Fibroblast of mammary gland (primary cell): ENCODE data around the gene DYSF.

Experiments
- DNase-seq: peaks from one replicate; pipeline ENCODE4 v3.0.0-alpha.2; 2010; ENCODE audit warnings: low read depth
- H3K4me3 ChIP-seq: 2 replicates; pipeline ENCODE4 v1.5.1; 2011; ENCODE audit warnings: low read depth, mild to moderate bottlenecking, low read length, moderate library complexity; ENCODE audit not compliant: control insufficient read depth
- TF ChIP-seq, protein P1 (sequence below): conservative IDR thresholded peaks from 2 replicates; pipeline ENCODE4 v1.5.1; 2011; ENCODE audit warnings: low read depth, low read length, inconsistent platforms; ENCODE audit not compliant: control insufficient read depth, insufficient read depth

DYSF gene

DNA sequence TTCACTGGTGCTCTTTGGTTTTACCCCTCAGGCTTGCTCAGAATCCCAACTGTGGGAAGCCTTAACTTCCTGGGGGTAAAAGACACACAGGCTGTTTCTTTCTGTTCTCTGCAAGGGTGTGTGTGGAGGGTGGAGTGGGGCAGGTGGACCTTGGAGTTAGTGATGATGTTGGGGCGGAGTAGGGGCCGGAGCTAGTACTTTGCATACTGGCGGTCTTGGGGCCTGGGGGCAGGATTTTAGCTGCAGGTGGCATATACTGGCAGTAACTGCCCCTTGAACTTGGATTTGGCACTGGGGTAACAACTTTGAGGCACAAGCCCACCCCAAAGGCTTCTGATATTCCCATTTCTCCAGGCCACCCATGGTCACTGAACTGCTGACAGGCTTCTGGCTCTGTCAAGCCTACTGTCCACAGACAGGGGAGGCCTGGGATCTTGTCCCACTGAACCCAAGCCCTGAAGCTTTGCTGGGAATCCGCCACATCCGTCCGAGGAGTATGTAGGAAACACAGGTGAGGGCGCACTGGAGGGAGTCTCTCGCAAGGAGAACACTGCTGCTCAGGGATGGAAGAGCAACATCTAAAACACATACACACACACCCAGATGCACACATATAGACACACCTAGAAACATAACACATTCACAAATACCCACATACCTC is 258.9 kb downstream of the DYSF start:
- no peak for DNase-seq
- TF ChIP-seq, protein P1, sequence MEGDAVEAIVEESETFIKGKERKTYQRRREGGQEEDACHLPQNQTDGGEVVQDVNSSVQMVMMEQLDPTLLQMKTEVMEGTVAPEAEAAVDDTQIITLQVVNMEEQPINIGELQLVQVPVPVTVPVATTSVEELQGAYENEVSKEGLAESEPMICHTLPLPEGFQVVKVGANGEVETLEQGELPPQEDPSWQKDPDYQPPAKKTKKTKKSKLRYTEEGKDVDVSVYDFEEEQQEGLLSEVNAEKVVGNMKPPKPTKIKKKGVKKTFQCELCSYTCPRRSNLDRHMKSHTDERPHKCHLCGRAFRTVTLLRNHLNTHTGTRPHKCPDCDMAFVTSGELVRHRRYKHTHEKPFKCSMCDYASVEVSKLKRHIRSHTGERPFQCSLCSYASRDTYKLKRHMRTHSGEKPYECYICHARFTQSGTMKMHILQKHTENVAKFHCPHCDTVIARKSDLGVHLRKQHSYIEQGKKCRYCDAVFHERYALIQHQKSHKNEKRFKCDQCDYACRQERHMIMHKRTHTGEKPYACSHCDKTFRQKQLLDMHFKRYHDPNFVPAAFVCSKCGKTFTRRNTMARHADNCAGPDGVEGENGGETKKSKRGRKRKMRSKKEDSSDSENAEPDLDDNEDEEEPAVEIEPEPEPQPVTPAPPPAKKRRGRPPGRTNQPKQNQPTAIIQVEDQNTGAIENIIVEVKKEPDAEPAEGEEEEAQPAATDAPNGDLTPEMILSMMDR, result no peak
- no peak overlapping the region for H3K4me3 ChIP-seq

DNA sequence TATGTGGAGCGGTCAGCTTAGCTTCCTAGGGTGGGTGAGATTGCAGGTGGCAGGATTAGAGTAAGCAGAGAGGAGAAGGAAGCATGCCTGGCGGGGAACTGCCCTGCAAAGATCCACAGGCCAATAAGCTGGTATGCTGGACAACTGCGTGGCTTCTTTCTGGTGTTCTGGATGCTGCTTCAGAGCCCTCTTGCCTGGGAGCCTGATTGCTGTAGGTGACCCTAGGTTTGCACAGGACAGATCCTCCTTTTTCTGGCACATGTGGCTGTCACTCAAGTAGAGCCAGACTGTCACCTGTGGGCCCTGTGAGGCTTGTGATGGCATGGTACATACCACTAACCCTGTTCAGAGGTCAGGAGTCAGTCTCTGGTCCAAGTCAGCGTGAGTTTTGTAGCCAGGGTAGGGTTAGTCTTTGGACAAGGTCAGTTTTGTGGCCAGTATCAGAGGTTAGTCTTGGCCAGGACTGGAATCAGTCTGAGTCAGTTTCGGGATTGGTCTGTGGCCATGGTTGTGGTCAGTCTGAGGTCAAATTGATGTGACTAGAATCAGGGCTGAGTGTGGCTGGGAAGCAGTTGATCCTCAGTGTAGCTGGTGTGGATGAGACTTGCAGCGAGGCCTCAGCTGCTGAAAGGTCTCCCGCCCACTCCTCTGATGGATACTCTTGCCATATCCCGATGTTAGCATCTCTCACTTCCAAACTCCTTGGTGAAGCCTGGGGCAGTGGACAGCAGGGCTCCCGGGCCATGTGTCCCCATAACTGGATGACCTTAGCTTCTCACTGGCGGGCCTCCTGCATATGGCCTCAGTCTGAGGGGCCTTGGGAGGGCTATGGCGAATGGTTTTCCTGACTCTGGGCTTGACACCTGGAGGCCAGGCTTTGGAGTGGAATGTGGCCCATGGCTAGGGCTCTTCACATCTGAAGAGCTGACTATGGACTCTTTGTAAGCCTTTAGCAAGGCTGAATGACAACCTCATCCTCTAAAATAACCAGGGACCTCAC is 260.5 kb downstream of the DYSF start:
- H3K4me3 ChIP-seq, result no peak overlapping the region
- DNase-seq, result peak; percentile 93
- TF ChIP-seq, protein P1, result no peak

DNA sequence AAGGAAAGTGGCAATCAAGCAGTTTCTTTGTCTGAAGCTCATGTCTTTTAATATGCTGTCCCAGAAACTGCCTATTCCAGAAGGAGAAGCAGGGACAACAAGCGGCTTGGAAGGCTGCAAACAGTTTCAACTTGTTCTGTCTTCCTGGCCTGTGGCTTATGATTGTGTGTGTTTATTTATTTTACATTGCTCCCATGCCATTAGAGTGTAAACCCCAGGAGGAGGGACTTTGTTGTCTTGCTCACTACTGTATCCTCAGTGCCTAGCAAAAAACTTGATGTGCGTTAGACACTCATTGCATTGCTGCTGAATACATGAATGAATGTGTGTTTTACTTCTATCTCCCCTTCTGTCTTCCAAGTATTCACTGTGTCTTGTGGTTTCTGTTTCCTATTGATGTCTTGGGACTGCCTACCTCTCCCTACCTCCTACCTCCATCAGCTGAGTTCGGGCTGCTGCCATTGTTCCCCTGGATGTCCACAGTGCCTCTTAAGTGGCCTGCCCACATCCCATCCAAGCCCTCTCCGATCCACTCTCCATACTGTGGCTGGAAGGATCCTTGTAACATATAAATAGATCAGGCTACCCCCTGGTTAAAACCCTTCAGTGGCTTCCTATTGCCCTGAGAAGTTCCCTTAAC is 261.4 kb downstream of the DYSF start:
- TF ChIP-seq, protein P1, result no peak
- H3K4me3 ChIP-seq, result no peak overlapping the region
- DNase-seq, result no peak

DNA sequence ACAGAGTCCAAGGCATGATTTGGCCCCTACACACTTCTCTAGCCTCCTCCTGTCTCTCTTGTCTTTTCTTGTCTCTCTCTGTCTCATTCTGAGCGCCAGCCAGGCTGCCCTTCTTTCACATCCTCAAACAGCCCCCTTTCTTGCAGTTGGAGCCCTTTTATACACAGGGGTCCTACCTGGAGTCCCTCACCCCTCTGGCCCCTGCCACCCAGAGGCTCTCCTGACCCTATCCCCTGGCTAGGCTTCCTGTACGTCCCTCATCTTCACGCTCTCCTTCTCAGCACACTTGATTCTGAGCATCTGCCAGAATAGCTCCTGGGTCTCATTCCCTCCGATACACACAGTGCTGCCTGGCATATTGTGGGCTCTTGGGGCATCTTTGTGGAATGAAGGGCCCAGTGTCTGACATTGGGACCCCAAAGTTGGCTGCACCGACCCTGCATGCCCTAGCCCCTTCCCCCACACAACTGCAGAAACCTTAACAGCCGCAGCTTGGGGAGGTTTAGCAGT is 261.9 kb downstream of the DYSF start:
- DNase-seq, result no peak
- TF ChIP-seq, protein P1, result no peak

DNA sequence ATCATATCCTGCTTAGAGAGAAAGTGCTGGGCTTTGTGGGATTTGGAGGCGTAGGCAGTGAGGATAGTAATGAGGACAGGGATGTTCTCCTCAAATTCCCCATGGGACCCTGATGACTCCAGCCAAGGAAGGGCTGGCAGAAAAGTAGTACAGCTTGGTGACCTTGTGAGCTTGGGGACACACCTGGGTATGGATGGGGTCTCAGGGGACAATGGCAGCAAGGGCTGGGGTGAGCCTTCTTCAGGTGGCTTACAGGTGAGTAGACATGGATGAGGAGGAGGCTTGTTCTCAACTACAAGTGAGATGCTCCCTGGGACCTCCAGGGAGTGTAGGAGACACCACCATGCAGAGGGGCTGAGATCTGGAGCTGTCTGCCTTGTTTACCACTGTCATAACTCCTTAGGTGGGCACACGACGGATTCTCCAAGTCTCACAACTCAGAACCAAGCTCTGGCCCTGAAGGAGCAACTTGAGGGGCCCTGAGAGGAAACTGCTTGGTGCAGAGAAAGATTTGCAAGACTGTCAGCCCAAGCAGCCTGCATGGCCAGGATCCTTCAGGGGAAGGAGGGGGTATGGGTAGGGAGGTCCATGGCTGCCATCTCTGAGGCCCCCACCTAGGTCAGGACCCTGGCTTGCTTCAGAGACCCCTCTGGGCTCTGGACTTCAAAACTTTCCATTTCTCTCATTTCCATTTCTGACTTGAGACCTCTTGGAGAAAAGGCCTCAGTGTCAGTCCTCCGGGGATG is 262.8 kb downstream of the DYSF start:
- no peak overlapping the region for H3K4me3 ChIP-seq
- TF ChIP-seq, protein P1, result no peak
- no peak for DNase-seq

More for the DNA sequence above, 261.9 kb downstream of the DYSF start:
- no peak overlapping the region for H3K4me3 ChIP-seq
